PC-9 (cell line): ENCODE results near the gene PACRG. TPM values are rescaled to one million over a fixed set of nuclear protein-coding genes. Genes with fewer than 3 reads are reported as not detected.

ENCODE experiments used
- BruUV-seq: library from RNA; stranded (reverse); fragments of 400-500 nt; replicated peaks from 2 replicates; lab custom pipeline; 2021; lab: Mats Ljungman, UMichigan
- CTCF ChIA-PET: fragments of 300-600 bp; sonication (Branson Sonifier 250); formaldehyde crosslinking; loops from one replicate; lab custom pipeline; 2022; ENCODE audit warnings: antibody characterized with exemption; lab: Charles Lee
- POLR2A ChIA-PET: fragments of 300-600 bp; sonication (Branson Sonifier 250); formaldehyde crosslinking; loops from one replicate; lab custom pipeline; 2022; ENCODE audit warnings: antibody characterized with exemption; ENCODE audit not compliant: unreplicated experiment; lab: Charles Lee
- DNase-seq, 2 experiments: peaks; one replicate each; pipeline versions ENCODE4 v3.0.0 to v3.0.0-alpha.2; 2015 to 2022; ENCODE audit warnings: mixed read lengths in 1 of 2
- H2AFZ ChIP-seq: fragments of 200-600 bp; sonication (generic); 2 replicates; pipeline ENCODE4 v1.8.1; 2017; ENCODE audit warnings: antibody characterized with exemption
- H3F3A ChIP-seq: fragments of 200-600 bp; sonication (generic); 2 replicates; pipeline ENCODE4 v1.8.1; 2017; ENCODE audit warnings: antibody characterized with exemption, mild to moderate bottlenecking, low read depth; ENCODE audit not compliant: insufficient read depth
- H3K27ac ChIP-seq: fragments of 200-600 bp; sonication (generic); 2 replicates; pipeline ENCODE4 v1.6.1; 2016; ENCODE audit warnings: mixed run types
- H3K27me3 ChIP-seq: fragments of 200-600 bp; sonication (generic); 2 replicates; pipeline ENCODE4 v1.6.1; 2016; ENCODE audit warnings: low read depth, mixed run types; ENCODE audit not compliant: insufficient read depth
- H3K36me3 ChIP-seq: fragments of 200-600 bp; sonication (generic); 2 replicates; pipeline ENCODE4 v1.6.1; 2016; ENCODE audit warnings: low read depth, mixed run types
- H3K4me1 ChIP-seq: fragments of 200-600 bp; sonication (generic); replicated peaks from 2 replicates; pipeline ENCODE4 v1.6.1; 2016; ENCODE audit warnings: mixed run types; ENCODE audit not compliant: insufficient read depth
- H3K4me2 ChIP-seq: fragments of 200-600 bp; sonication (generic); 2 replicates; pipeline ENCODE4 v1.6.1; 2017; ENCODE audit warnings: mixed run types
- H3K4me3 ChIP-seq: fragments of 200-600 bp; sonication (generic); 2 replicates; pipeline ENCODE4 v1.6.1; 2016; ENCODE audit warnings: mixed run types
- H3K79me2 ChIP-seq: fragments of 200-600 bp; sonication (generic); 2 replicates; pipeline ENCODE4 v1.6.1; 2017; ENCODE audit warnings: low read depth, mixed run types
- H3K9me2 ChIP-seq: fragments of 200-600 bp; sonication (generic); 2 replicates; pipeline ENCODE4 v1.8.1; 2017; ENCODE audit warnings: mild to moderate bottlenecking; ENCODE audit not compliant: insufficient read depth
- H3K9me3 ChIP-seq: fragments of 200-600 bp; sonication (generic); 2 replicates; pipeline ENCODE4 v1.8.1; 2016; ENCODE audit warnings: low read depth; ENCODE audit not compliant: insufficient read depth
- H4K20me1 ChIP-seq: fragments of 200-600 bp; sonication (generic); 2 replicates; pipeline ENCODE4 v1.8.1; 2017; ENCODE audit not compliant: insufficient read depth
- CTCF ChIP-seq: fragments of 200-600 bp; sonication (generic); conservative IDR thresholded peaks from 2 replicates; pipeline ENCODE4 v1.6.1; 2017; ENCODE audit warnings: mixed run types, antibody characterized with exemption, mild to moderate bottlenecking, moderate library complexity
- EZH2 ChIP-seq: fragments of 200-600 bp; sonication (generic); IDR thresholded peaks from 2 replicates; pipeline ENCODE4 v1.8.0; 2017; ENCODE audit warnings: antibody characterized with exemption, low read depth
- intact Hi-C: fragments of 100-400 bp; cut with micrococcal nuclease; formaldehyde crosslinking; loops from one replicate; pipeline ENCODE4 v1.10.0; 2022; ENCODE audit not compliant: unreplicated experiment
- total RNA-seq: library from RNA; stranded (reverse); gene quantifications from 2 replicates; pipeline ENCODE4 v1.2.3, GENCODE V29; 2021

PACRG gene
- total RNA-seq, 1 experiment from 2014 or later: not detected

- Histone ChIP-seq H3F3A (no peaks in the 10 kb centered on the region), H4K20me1 (no peaks in the 10 kb centered on the region), H3K36me3 (no peaks in the 10 kb centered on the region), H3K4me2 (no peak overlapping the region), H3K27ac (no peak overlapping the region), H3K9me3 (no peaks in the 10 kb centered on the region), H3K79me2 (no peaks in the 10 kb centered on the region), H3K4me1 (no peaks in the 10 kb centered on the region; the same call in 1 of the 2 replicates), H3K9me2 (no peaks in the 10 kb centered on the region), H2AFZ (no peak overlapping the region), H3K27me3 (peaks cover 43% of the 10 kb centered on the region), H3K4me3 (no peak overlapping the region)
- BruUV-seq: no TSS peak
- TF ChIP-seq CTCF (no peak), EZH2 (no peak)
- intact Hi-C loops: no loop called here
- POLR2A ChIA-PET: no interaction called here
- CTCF ChIA-PET: no interaction called here
- DNase-seq: no peak
These were observed 438.7 kb downstream of the PACRG start for GRCh38 chr6:163166507-163166906.

- no TSS peak for BruUV-seq
- Histone ChIP-seq H3K4me1 (no peaks in the 10 kb centered on the region), H4K20me1 (no peaks in the 10 kb centered on the region), H3K27ac (no peak overlapping the region), H2AFZ (no peak overlapping the region), H3K9me3 (no peaks in the 10 kb centered on the region), H3K27me3 (peaks cover 20% of the 10 kb centered on the region; the same call in 1 of the 2 replicates), H3K4me3 (no peak overlapping the region), H3K36me3 (no peaks in the 10 kb centered on the region), H3K4me2 (no peak overlapping the region), H3F3A (no peaks in the 10 kb centered on the region), H3K9me2 (no peaks in the 10 kb centered on the region), H3K79me2 (no peaks in the 10 kb centered on the region)
- CTCF ChIA-PET: no interaction called here
- no peak for TF ChIP-seq EZH2
- no peak for TF ChIP-seq CTCF
- DNase-seq: no peak
- intact Hi-C loops: no loop called here
- POLR2A ChIA-PET: no interaction called here
These were observed 441.7 kb downstream of the PACRG start for GRCh38 chr6:163169521-163169920.

GRCh38 chr6:163170294-163170883 is 442.6 kb downstream of the PACRG start:
- Histone ChIP-seq H3K9me2 (no peaks in the 10 kb centered on the region), H3K36me3 (no peaks in the 10 kb centered on the region), H3K9me3 (no peaks in the 10 kb centered on the region), H3F3A (no peaks in the 10 kb centered on the region), H2AFZ (peak overlapping the region; percentile 60; the same call in 1 of the 2 replicates), H3K4me2 (peak overlapping the region; percentile 46), H3K79me2 (no peaks in the 10 kb centered on the region), H3K27me3 (peaks cover 15% of the 10 kb centered on the region; the same call in 1 of the 2 replicates), H3K4me3 (no peak overlapping the region; the same call in 1 of the 2 replicates), H3K27ac (no peak overlapping the region), H4K20me1 (no peaks in the 10 kb centered on the region), H3K4me1 (no peaks in the 10 kb centered on the region)
- CTCF ChIA-PET: no interaction called here
- POLR2A ChIA-PET: no interaction called here
- intact Hi-C loops: loop anchor here (10.0 kb wide), 1 partner anchor 934 kb away; no protein-coding TSS in a partner anchor
- no TSS peak for BruUV-seq
- no peak for DNase-seq
- peak; percentile 87 for TF ChIP-seq CTCF
- TF ChIP-seq EZH2: no peak
